ENCODE data around the gene BPIFB3.

The BPIFB3 gene

GRCh38 chr20:33016581-33017109 is 37.1 kb upstream of the BPIFB3 start:
- DNase-seq = no peak

GRCh38 chr20:33017542-33017941 is 36.2 kb upstream of the BPIFB3 start:
- no peak for DNase-seq

- no peak for DNase-seq
These were observed 35.4 kb upstream of the BPIFB3 start for GRCh38 chr20:33018169-33018931.

GRCh38 chr20:33019465-33020277 is 34.0 kb upstream of the BPIFB3 start:
- no peak for DNase-seq

GRCh38 chr20:33020278-33021161 is 33.2 kb upstream of the BPIFB3 start:
- no peak for DNase-seq

GRCh38 chr20:33021879-33022278 is 31.8 kb upstream of the BPIFB3 start:
- DNase-seq = no peak

- no peak for DNase-seq
These were observed 31.4 kb upstream of the BPIFB3 start for GRCh38 chr20:33022289-33022688.

- DNase-seq = no peak
These were observed 30.8 kb upstream of the BPIFB3 start for GRCh38 chr20:33022694-33023438.

- DNase-seq = no peak
These were observed 30.1 kb upstream of the BPIFB3 start for GRCh38 chr20:33023439-33024242.

GRCh38 chr20:33024243-33024560 is 29.5 kb upstream of the BPIFB3 start:
- no peak for DNase-seq

GRCh38 chr20:33024609-33025317 is 28.9 kb upstream of the BPIFB3 start:
- no peak for DNase-seq

GRCh38 chr20:33025318-33025876 is 28.3 kb upstream of the BPIFB3 start:
- DNase-seq = no peak

GRCh38 chr20:33026072-33026778 is 27.5 kb upstream of the BPIFB3 start:
- DNase-seq = no peak

GRCh38 chr20:33026779-33027759 is 26.6 kb upstream of the BPIFB3 start:
- no peak for DNase-seq

- no peak for DNase-seq
These were observed 25.6 kb upstream of the BPIFB3 start for GRCh38 chr20:33027769-33028751.

- DNase-seq = no peak
These were observed 24.8 kb upstream of the BPIFB3 start for GRCh38 chr20:33028875-33029274.

- DNase-seq = no peak
These were observed 23.6 kb upstream of the BPIFB3 start for GRCh38 chr20:33030076-33030475.

All from SIG-M5 (cell line).